Measurements from ENCODE around the gene NUP214.
"Not testable (repeated sequence)": the region's sequence is repeated elsewhere in the genome, so short reads cannot be mapped to it uniquely, and the experiment has no call there.

The NUP214 gene

DNA sequence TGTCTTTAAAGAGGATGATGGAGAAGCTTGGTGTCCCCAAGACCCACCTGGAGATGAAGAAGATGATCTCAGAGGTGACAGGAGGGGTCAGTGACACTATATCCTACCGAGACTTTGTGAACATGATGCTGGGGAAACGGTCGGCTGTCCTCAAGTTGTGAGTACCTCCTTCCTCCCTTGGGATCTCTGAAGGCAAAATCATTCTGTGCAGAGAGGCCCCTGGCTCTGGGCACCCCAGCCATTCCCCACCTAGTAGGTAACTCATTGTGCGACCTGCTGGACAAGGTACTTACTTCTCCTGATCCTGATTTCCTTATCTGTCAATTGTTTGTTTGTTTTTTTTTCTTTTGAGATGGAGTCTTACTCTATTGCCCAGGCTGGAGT is 7.6 kb upstream of the NUP214 start:
- DNase-seq: no peak

DNA sequence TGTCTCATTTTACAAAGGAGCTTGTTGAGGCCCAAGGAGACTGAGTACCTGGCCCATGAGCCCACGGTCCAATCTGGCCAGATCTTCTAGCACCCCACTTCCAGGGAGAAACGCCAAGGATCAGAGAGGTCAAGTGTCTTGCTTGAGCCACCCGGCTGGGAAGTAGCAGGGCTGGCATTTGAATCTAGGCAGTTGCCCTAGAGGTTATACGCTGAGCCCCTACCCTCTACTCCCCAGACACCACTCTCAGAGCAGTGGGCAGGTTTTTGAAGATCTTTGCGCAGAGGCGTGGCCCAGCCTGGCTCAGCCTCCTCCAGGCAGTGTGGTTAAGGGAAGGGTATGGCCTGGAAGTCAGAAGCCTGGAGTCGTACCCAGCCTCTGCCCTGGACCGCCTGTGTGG is 5.8 kb upstream of the NUP214 start:
- no peak for DNase-seq

DNA sequence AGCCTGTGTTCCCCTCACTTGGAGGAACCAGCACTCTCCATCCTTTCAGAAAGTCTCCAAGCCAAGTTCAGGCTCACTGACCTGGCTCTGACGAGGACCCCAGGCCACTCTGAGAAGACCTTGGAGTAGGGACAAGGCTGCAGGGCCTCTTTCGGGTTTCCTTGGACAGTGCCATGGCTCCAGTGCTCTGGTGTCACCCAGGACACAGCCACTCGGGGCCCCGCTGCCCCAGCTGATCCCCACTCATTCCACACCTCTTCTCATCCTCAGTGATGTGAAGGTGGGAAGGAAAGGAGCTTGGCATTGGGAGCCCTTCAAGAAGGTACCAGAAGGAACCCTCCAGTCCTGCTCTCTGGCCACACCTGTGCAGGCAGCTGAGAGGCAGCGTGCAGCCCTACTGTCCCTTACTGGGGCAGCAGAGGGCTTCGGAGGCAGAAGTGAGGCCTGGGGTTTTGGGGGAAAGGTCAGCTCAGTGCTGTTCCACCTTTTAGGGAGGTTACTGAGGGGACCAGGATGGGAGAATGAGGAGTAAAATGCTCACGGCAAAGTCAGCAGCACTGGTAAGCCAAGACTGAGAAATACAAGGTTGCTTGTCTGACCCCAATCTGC is 4.7 kb upstream of the NUP214 start:
- DNase-seq: no peak

DNA sequence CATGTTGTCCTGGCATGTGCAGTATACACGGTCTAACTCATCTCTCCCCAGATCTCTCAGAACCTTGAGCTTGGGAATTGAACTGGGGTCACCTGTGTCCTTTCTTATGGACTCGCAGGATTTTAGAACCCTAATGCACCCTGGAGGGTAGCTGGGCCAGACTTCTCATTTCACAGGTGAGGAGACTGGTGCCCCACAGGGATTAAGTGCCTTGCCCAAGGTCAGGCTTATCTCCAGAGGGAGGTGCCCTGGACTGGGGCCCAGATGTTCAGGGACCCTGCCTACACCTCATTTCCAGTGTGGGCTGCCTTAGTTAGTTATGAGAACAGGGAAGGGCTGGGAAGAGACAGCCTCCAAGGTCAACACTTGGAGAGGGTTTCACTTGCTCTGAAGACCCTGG is 4.0 kb upstream of the NUP214 start:
- no peak for DNase-seq

DNA sequence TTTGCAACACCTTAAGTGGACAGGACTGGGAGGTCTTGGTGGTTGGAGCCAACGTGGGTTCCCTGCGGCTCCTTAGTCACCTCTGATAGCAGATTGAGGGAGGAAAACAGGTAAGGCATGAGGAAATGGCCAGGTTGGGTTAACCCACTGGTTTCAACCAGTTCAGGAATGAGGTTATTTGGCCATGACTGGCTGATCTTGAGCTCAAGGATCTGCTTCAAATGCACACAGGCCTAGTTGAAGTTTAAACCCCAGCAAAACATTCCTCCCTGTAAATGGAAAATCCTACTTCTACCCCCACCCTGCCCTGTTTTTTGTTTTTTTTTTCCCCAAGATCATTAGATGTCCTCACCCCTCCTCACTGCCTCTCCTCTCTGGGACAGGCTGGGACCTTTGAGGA is 3.2 kb upstream of the NUP214 start:
- no peak for DNase-seq

DNA sequence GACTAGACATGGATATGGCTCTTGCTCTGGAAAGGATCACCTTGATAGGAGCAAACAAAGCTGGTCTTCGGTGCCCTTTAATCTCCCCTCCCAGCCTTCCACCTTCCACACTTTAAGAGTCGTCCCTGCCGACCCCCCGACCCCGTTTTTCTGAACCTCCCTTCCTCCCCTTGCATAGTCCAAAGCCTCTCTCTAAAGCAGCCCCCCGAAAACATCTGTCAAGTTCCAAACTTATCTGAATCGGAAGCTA is 423 bp upstream of the NUP214 start:
- peak; percentile 45 for DNase-seq

DNA sequence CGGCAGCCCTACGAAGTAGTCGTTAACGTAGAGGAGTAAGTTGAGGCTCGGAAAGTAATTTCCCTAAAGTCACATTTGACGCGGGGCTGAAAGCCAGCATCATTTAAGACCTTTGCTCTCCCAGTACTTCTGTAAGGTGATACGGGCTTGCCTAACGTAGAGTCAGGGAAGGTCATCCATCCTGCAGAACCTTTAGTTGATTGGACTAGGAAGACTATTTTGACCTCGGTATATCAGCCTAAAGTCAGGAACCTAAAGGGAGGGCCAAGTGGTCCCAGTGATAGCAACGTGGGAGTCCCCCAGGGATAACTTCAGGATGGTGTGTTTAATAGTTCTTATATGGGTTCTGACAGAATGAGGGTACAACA is 657 bp downstream of the NUP214 start:
- DNase-seq: no peak

DNA sequence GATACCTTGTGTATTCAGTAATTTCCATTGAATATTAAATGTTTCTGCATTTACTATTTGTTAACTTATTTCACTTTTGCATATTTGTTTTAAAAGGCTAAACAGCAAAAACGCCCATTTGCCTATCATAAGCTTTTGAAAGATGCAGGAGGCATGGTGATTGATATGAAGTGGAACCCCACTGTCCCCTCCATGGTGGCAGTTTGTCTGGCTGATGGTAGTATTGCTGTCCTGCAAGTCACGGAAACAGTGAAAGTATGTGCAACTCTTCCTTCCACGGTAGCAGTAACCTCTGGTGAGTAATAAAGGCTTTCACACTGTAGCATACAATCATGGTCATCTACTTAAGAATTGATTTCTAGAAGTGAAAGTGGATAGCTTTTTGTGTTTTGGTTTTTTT is 3.8 kb downstream of the NUP214 start:
- no peak for DNase-seq

DNA sequence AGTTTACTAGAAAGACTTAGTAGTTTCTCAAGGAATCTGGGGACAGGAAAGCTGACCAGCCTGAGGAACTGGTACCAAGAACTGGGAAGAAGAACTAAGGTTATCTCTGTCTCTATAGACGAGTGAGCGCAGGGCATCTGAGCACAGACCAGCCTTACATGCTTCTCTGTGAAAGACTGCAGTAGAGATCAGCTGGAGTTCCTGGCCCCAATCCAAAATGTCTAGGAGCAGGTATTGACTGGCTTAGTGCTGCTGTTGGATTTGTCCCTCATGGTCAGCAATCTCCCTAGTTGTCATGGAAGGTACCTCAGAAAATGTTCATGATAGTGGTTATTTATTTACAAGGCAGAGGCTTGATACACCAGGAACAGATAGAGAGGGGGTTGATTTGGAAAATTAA is 13.3 kb downstream of the NUP214 start:
- no peak for DNase-seq

DNA sequence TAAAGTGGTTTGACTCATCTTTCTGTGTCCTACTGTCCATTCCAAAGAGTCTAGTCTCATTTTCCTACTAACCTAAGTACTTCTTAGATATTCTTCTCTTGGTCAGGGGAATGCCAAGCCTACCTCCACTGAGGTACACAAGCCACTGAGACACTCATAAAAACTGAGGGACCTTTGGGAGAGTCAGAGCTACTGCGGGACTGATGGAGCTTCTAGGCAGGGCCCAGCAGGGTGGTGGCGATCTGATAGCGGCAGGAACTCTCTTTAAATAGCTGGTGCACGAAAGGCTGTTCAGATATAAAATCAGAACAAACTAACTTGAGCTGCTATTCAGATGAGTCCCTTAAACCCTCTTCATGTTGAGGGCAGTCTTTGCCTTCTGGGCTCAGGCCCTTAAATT is 14.7 kb downstream of the NUP214 start:
- DNase-seq: no peak

DNA sequence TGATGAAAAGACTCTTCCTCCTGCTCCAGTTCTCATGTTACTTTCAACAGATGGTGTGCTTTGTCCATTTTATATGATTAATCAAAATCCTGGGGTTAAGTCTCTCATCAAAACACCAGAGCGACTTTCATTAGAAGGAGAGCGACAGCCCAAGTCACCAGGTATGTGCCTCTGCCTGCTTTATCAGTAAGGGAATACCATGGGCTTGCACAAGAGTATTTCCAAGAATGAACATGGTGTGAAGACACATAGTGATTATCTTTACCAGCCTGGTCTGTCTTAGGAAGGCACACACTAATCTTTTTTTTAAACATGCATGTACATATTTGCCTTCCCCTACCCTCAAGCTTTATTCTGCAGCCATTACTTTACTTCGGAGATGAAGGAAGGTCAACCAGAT is 15.2 kb downstream of the NUP214 start:
- DNase-seq: no peak

DNA sequence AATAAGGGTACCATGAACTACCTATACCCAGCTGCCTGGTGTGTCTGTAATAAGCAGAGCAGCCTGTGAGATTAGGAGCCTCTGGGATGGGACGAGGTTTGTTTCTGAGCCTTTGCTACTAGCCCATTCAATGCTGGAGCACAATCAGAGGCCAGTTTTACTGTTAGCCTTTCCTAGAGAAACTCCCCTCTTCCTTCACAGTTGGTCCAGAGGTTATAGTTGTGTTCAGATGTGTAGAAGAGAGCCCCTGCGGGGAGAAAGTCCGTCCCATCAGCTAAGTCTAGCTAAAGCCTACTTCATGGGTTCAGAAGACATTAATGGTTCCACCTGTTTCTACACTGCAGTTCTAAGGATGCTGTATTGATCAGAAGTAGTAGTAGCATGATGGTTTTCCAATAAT is 16.8 kb downstream of the NUP214 start:
- DNase-seq: no peak

DNA sequence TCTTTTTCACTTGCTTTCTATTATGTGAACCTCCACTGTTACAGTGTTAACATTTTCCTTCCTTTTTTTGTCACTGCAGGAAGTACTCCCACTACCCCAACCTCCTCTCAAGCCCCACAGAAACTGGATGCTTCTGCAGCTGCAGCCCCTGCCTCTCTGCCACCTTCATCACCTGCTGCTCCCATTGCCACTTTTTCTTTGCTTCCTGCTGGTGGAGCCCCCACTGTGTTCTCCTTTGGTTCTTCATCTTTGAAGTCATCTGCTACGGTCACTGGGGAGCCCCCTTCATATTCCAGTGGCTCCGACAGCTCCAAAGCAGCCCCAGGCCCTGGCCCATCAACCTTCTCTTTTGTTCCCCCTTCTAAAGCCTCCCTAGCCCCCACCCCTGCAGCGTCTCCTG is 18.8 kb downstream of the NUP214 start:
- no peak for DNase-seq

DNA sequence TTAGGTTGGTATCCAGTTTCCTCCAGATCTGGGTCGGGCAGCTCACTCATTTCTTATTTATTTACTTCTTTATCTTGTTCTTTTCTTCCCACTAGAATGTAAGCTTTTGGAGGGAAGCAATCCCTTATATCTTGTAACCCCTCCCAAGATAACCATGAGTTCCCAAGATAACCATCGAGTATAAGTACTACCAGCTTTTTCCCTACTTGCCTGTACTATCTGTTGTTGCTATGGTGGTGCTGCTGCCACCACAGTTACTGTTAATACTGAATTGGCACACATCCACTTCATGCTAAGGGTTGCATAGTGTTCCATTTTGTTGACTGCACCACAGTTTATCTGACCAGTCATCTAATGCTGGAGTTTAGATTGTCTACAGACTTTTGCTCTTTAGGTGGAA is 19.9 kb downstream of the NUP214 start:
- no peak for DNase-seq

DNA sequence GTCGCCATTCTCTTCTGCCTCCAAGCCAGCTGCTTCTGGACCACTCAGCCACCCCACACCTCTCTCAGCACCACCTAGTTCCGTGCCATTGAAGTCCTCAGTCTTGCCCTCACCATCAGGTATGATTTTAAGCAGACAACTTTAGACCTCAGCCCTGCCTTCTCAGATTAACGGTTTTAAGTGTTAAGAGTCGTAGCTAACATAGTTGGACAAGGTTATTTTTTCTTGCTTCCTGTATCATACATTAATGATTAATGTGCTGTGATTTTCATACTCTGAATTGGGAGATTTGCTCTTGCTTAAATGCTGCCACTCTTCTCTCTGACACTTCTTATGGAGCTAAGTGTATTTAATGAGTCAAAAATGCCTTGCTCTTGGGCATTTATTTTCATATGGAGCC is 20.8 kb downstream of the NUP214 start:
- no peak for DNase-seq

DNA sequence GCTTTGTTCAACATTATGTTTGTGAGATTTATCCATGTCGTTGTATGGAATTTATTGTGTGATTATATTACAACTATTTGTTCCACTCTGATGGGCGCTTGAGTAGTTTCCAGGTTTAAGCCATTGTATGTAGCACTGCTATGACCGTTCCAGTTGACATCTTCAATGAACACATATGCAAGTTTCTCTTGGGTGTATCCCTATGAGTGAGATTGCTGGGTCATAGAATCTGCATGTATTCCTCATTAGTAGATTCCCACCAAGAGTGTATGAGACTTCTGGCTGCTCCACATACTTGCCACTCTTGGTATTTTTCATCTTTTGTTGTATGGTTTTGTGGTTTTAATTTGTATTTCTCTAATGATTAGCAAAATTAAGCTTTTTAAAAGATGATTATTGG is 22.9 kb downstream of the NUP214 start:
- DNase-seq: no peak

DNA sequence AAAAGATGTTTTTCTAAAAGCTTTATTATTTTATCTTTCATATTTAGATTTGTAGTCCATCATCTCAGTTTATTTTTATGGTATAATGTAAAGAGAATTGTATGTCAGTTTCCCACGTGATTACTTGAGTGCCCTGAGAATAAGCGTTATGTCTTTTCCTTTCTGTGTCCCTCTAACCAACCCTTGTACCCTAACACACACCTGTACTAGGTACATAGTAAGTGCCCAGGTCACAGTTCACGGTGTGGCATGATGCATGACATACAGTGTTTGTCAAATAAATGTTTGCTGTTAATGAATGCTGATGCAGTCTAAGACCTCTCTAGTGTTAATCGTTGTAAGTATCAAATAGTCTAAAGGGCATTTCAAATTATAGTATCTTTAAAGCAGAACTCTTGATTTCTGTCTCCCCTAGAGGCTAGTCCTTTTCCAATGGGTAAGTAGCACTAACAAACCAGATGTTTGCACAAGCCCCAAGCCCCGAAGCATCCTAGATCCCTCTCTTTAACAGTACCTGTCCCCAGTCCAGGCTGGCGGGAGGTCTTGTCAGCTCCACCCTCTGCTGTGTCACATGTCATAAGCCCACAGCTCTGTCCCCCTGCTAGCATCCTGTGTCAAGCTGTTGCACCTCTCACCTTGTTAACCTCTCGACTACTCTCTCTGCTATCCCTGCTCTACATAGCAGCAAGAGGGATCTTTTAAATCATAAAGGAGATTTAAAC is 23.7 kb downstream of the NUP214 start:
- DNase-seq: no peak

DNA sequence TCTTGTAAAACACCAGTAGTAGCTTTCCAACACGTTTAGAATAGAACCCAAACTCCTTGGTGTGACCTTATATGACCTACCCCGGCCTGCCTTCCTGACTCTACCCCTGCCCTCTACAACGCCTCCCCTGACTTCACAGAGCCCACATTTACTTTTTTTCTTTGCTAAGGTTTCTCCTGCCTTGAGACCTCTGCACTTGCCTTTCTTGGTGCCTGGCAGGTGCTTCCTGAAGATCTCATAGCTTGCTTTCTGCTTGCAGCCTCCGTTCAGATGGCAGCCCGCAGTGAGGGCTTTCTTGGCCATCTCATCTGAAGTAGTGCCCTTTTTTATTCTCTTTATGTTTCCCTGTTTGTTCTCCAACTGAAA is 24.3 kb downstream of the NUP214 start:
- no peak for DNase-seq

DNA sequence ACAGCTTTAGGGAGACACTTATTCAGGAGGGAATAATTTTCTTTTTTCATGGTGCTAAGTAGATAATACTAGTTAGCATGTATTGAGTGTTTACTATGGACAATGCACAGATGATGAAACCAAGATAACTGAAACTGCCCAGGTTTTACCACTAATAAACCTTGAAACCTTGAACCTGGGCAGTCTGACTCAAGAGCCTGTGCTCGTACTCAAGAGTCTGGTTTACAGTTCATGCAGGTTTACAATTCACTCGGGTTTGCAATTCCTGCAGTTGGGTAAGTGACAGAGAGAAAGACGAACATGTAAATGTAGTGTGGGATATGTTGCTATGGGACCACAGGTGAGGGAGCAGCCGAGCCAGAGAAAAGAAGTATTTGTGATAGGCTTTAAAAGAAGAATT is 28.2 kb downstream of the NUP214 start:
- DNase-seq: no peak

DNA sequence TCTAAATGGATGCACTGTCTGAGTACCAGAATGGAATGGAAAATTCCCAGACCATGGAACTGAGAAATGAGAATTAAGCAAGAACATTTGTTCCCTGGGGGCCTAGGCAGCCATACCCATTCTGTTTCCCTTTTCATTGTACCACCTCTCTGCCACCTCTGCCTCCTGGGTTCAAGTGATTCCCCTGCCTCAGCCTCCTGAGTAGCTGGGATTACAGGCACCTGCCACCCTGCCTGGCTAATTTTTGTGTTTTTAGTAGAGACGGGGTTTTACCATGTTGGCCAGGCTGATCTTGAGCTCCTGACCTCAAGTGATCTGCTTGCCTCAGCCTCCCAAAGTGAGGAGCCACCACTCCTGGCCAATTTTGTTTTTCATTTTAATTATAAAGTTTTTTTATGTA is 33.3 kb downstream of the NUP214 start:
- DNase-seq: not testable (repeated sequence)

DNA sequence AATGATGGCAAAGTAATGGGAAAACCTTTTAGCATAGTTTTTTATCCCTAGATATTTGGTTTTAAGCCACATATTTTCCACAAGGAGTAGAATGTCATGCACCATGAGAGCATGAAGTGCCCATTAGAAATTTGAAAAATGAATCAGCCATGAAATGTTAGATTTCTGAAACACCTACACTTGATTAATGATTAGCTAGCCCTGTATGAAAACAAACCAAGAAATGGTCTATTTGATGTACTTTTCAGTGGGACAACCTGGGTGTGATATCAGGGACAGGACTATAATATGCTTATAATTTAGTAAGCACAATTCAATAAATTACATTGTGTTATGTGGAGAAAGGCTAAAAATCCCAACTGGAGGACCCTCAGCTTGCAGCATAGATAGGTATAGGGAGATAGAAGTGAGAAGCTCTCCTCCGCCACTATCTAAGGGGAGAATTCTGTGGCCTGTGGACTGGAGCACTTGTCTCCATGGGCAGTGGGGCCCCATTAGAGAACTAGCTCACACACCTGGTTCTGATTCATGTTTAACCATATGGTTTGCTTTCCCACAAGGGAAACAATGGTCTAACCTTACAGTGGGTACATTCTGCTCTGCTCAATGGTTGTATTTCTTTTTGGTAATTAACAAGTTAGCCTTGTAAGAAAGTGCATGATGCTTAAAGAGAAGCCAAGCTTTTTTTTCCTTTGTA is 35.2 kb downstream of the NUP214 start:
- DNase-seq: no peak

DNA sequence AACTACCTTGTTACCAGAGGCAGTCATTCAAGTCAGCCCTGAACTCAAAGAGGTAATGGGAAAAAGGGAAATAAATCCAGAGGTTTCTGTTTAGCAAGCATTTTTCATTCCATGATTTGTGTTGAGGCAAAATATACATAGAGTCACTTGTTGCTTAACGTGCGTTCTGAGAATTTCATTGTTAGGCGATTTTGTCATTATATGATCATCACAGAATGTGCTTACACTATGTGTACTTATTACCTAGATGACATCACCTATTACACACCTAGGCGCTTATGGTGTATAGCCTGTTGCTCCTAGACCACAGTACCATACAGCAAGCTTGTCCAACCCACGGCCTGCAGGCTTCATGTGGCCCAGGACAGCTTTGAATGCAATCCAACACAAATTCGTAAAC is 36.2 kb downstream of the NUP214 start:
- no peak for DNase-seq

DNA sequence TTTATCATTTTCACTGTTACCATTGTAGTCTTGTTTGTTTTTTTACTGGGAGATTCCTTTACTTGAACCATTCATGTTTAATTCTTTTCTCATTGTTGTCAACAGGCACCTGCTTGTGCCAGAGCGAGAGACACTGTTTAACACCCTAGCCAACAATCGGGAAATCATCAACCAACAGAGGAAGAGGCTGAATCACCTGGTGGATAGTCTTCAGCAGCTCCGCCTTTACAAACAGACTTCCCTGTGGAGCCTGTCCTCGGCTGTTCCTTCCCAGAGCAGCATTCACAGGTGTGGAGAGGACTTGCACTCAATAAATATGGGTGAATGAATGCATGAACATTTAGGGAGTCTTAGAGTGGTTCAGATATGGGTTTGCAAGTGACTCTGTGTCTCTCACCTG is 37.5 kb downstream of the NUP214 start:
- DNase-seq: no peak

DNA sequence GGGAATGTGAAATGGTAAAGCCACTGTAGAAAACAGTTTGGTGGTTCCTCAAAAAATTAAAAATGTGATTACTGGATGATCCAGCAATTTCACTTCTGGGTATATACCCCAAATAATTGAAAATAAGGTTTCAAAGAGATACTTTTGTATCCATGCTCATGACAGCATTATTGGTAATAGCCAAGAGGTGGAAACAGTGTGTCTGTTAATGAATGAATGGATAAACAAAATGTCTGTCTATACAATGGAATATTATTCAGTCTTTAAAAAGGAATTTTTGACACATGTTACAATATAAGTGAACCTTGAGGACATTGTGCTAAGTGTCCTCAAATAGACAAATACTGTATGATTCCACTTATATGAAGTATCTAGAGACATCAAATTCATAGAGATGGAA is 40.1 kb downstream of the NUP214 start:
- DNase-seq: no peak

DNA sequence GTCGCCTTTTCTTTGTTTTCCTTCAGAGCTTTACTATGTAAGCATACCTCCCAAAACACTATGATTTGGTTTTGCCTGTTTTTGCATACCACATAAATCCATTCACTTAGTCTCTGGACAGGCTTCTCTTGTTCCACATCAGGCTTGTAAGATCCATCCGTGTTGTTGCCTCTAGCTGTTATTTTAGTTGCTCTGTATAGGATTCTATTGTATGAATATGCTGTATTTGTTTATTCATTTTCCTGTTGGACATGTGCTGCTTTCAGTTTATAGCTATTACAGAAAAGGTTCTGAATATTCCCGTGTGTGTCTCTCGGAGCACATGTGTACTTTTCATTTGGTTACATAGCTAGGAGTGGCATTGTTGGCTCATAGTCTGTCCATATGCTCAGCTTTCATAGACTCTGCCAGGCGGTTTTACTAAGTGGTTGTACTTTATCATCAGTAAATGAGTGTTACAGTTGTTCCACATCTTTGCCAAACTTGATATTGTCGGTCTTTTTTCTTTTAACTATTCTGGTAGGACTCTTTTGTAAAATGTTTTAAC is 41.8 kb downstream of the NUP214 start:
- DNase-seq: no peak

Data from hematopoietic multipotent progenitor cell treated with erythropoietin and hydrocortisone succinate and interleukin-3 and kit ligand, for 6 days (in vitro differentiated cells).